Measurements from ENCODE around the gene DPYD. TPM values are rescaled to one million over a fixed set of nuclear protein-coding genes. Genes with fewer than 3 reads are reported as not detected.

Gene DPYD
- total RNA-seq, 1 donor from 2014 or later = 5.9 TPM

- Mint-ChIP-seq H3K36me3 (ENCODE audit: low read depth) (no peaks in the 10 kb centered on the region), H3K27ac (ENCODE audit: unreplicated experiment) (no peak overlapping the region), H3K4me3 (no peak overlapping the region), H3K4me1 (peaks cover 20% of the 10 kb centered on the region), H3K27me3 (ENCODE audit: low read depth) (peaks cover 88% of the 10 kb centered on the region), H3K9me3 (no peaks in the 10 kb centered on the region)
- DNase-seq (ENCODE audit: low read depth, low spot score) = no peak
- TF ChIP-seq CTCF (conservative IDR thresholded peaks at IDR 0.05) = no peak
These were observed 493.5 kb downstream of the DPYD start for GRCh38 chr1:97427371-97427770.

- no peak for DNase-seq (ENCODE audit: low read depth, low spot score)
- Mint-ChIP-seq H3K4me1 (peaks cover 20% of the 10 kb centered on the region), H3K27me3 (ENCODE audit: low read depth) (peaks cover 86% of the 10 kb centered on the region), H3K27ac (ENCODE audit: unreplicated experiment) (no peak overlapping the region), H3K4me3 (no peak overlapping the region), H3K9me3 (no peaks in the 10 kb centered on the region), H3K36me3 (ENCODE audit: low read depth) (no peaks in the 10 kb centered on the region)
- TF ChIP-seq CTCF (conservative IDR thresholded peaks at IDR 0.05) = no peak
These were observed 496.6 kb downstream of the DPYD start for GRCh38 chr1:97424209-97424608.

GRCh38 chr1:97423403-97423802, 497.4 kb downstream of the DPYD start:
- peaks cover 20% of the 10 kb centered on the region for H3K4me1 Mint-ChIP-seq
- H3K27ac Mint-ChIP-seq (ENCODE audit: unreplicated experiment) = no peak overlapping the region
- DNase-seq (ENCODE audit: low read depth, low spot score) = no peak
- no peaks in the 10 kb centered on the region for H3K9me3 Mint-ChIP-seq
- H3K27me3 Mint-ChIP-seq (ENCODE audit: low read depth) = peaks cover 92% of the 10 kb centered on the region
- no peak for TF ChIP-seq CTCF (conservative IDR thresholded peaks at IDR 0.05)
- H3K36me3 Mint-ChIP-seq (ENCODE audit: low read depth) = no peaks in the 10 kb centered on the region
- no peak overlapping the region for H3K4me3 Mint-ChIP-seq

GRCh38 chr1:97417661-97418060, 503.2 kb downstream of the DPYD start:
- peaks cover 3% of the 10 kb centered on the region for H3K9me3 Mint-ChIP-seq
- no peak overlapping the region for H3K4me3 Mint-ChIP-seq
- H3K27me3 Mint-ChIP-seq (ENCODE audit: low read depth) = peaks cover 90% of the 10 kb centered on the region
- DNase-seq (ENCODE audit: low read depth, low spot score) = no peak
- H3K36me3 Mint-ChIP-seq (ENCODE audit: low read depth) = no peaks in the 10 kb centered on the region
- H3K27ac Mint-ChIP-seq (ENCODE audit: unreplicated experiment) = no peak overlapping the region
- TF ChIP-seq CTCF (conservative IDR thresholded peaks at IDR 0.05) = no peak
- H3K4me1 Mint-ChIP-seq = peaks cover 2% of the 10 kb centered on the region

- no peak for TF ChIP-seq CTCF (conservative IDR thresholded peaks at IDR 0.05)
- Mint-ChIP-seq H3K27me3 (ENCODE audit: low read depth) (peaks cover 76% of the 10 kb centered on the region), H3K9me3 (peaks cover 3% of the 10 kb centered on the region), H3K36me3 (ENCODE audit: low read depth) (no peaks in the 10 kb centered on the region), H3K27ac (ENCODE audit: unreplicated experiment) (no peak overlapping the region), H3K4me3 (no peak overlapping the region), H3K4me1 (peaks cover 4% of the 10 kb centered on the region)
- no peak for DNase-seq (ENCODE audit: low read depth, low spot score)
These were observed 506.0 kb downstream of the DPYD start for GRCh38 chr1:97414682-97415312.
